ENCODE measurements around the gene TEX54.

The TEX54 gene

GRCh38 chr11:62804310-62805075 is 28.1 kb downstream of the TEX54 start:
- no peaks in the 10 kb centered on the region for H3K27me3 ChIP-seq (ENCODE audit: insufficient read depth, insufficient read length)
- no peak for DNase-seq (ENCODE audit: low read depth, low spot score)
- H3K4me1 ChIP-seq (ENCODE audit: insufficient read depth, insufficient read length), result peaks cover 7% of the 10 kb centered on the region
- TF ChIP-seq SUZ12 (IDR thresholded peaks at IDR 0.05; ENCODE audit: extremely low read depth, insufficient read depth, insufficient read length) (no peak), YY1 (IDR thresholded peaks at IDR 0.05; ENCODE audit: insufficient read depth, insufficient read length) (no peak), ZNF274 (IDR thresholded peaks at IDR 0.05; ENCODE audit: low read depth, low read length) (no peak)
- peak overlapping the region; percentile 98 for H3K4me3 ChIP-seq (ENCODE audit: insufficient read length, low read depth)
- H3K9me3 ChIP-seq (ENCODE audit: insufficient read depth, low read length), result no peaks in the 10 kb centered on the region
- peak overlapping the region; percentile 96 for H3K9ac ChIP-seq (ENCODE audit: insufficient read length, low read depth)
- peaks cover 55% of the 10 kb centered on the region for H3K36me3 ChIP-seq (ENCODE audit: insufficient read depth, insufficient read length, low read length)

DNA sequence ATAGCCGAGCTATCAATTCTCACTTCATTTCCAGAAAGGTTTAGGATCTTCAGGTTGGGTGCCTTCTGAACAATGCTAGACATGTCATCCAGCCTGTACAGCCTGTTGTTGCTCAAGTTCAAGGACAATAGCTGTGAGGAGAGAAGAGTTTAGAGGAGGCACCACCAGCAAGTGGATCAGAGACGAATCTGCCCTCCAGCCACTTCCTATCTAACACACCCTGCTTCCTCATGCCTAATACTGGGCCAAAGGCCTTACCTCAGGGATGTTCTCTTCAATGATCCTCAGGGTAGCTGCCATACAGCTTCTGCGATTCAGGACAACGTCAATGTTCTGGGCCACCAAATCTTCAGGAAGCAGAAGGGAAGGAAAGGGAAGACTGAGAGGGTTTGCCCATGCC is 31.6 kb downstream of the TEX54 start:
- peaks cover 79% of the 10 kb centered on the region for H3K36me3 ChIP-seq (ENCODE audit: insufficient read depth, insufficient read length, low read length)

DNA sequence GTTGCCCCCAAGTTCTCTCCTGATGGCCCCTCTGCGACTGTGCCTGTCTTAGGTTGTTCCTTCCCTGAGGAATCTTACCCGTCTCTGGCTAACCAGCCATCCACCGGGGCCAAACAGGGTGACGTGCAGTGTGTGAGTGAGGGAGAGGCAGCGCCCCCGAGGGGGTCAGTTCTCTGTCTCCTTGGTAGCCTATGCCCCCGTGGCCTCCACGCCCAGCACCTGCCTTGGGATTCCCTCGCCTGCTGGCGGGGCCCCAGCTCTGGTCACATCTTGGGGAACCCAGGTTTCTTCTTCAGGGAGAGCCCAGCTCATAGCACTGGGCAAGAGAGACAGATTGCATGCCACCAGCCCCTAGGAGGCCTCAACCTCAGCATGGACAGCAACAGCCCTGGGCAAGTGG is 33.2 kb downstream of the TEX54 start:
- no peak overlapping the region for H3K4me3 ChIP-seq (ENCODE audit: insufficient read length, low read depth)
- H3K9me3 ChIP-seq (ENCODE audit: insufficient read depth, low read length), result no peaks in the 10 kb centered on the region
- TF ChIP-seq ZNF274 (IDR thresholded peaks at IDR 0.05; ENCODE audit: low read depth, low read length) (no peak), SUZ12 (IDR thresholded peaks at IDR 0.05; ENCODE audit: extremely low read depth, insufficient read depth, insufficient read length) (no peak), YY1 (IDR thresholded peaks at IDR 0.05; ENCODE audit: insufficient read depth, insufficient read length) (no peak)
- no peak overlapping the region for H3K9ac ChIP-seq (ENCODE audit: insufficient read length, low read depth)
- DNase-seq (ENCODE audit: low read depth, low spot score), result no peak
- no peaks in the 10 kb centered on the region for H3K27me3 ChIP-seq (ENCODE audit: insufficient read depth, insufficient read length)
- H3K36me3 ChIP-seq (ENCODE audit: insufficient read depth, insufficient read length, low read length), result peaks cover 95% of the 10 kb centered on the region
- H3K4me1 ChIP-seq (ENCODE audit: insufficient read depth, insufficient read length), result no peaks in the 10 kb centered on the region

More for the DNA sequence above, 31.6 kb downstream of the TEX54 start:
- TF ChIP-seq SUZ12 (IDR thresholded peaks at IDR 0.05; ENCODE audit: extremely low read depth, insufficient read depth, insufficient read length) (no peak), YY1 (IDR thresholded peaks at IDR 0.05; ENCODE audit: insufficient read depth, insufficient read length) (no peak), ZNF274 (IDR thresholded peaks at IDR 0.05; ENCODE audit: low read depth, low read length) (no peak)
- no peak overlapping the region for H3K4me3 ChIP-seq (ENCODE audit: insufficient read length, low read depth)
- H3K9ac ChIP-seq (ENCODE audit: insufficient read length, low read depth), result no peak overlapping the region
- no peak for DNase-seq (ENCODE audit: low read depth, low spot score)
- peaks cover 1% of the 10 kb centered on the region for H3K4me1 ChIP-seq (ENCODE audit: insufficient read depth, insufficient read length)
- no peaks in the 10 kb centered on the region for H3K9me3 ChIP-seq (ENCODE audit: insufficient read depth, low read length)
- no peaks in the 10 kb centered on the region for H3K27me3 ChIP-seq (ENCODE audit: insufficient read depth, insufficient read length)

DNA sequence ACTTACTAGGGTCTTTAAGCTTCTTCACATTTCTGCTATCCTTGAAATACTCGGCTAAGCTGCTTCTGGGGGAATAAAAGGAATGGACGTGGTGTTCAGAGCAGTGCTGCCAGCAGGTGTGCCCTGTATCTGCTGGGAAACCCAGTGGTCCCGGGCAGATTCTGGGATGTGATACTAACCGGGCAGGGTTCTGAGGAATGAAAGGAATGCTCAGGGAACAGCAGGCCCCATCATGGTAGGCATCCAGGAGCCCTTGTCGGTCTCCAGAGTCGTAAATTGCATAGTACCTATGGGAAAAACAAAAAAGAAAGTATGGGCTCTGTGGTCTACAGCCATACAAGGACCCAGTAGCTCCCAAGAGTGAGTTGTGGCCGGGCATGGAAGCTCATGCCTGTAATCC is 36.4 kb downstream of the TEX54 start:
- Histone ChIP-seq H3K4me3 (ENCODE audit: insufficient read length, low read depth) (no peak overlapping the region), H3K9ac (ENCODE audit: insufficient read length, low read depth) (no peak overlapping the region), H3K9me3 (ENCODE audit: insufficient read depth, low read length) (no peaks in the 10 kb centered on the region), H3K4me1 (ENCODE audit: insufficient read depth, insufficient read length) (no peaks in the 10 kb centered on the region), H3K36me3 (ENCODE audit: insufficient read depth, insufficient read length, low read length) (peaks cover 93% of the 10 kb centered on the region), H3K27me3 (ENCODE audit: insufficient read depth, insufficient read length) (no peaks in the 10 kb centered on the region)
- DNase-seq (ENCODE audit: low read depth, low spot score), result no peak
- TF ChIP-seq SUZ12 (IDR thresholded peaks at IDR 0.05; ENCODE audit: extremely low read depth, insufficient read depth, insufficient read length) (no peak), YY1 (IDR thresholded peaks at IDR 0.05; ENCODE audit: insufficient read depth, insufficient read length) (no peak), ZNF274 (IDR thresholded peaks at IDR 0.05; ENCODE audit: low read depth, low read length) (no peak)

DNA sequence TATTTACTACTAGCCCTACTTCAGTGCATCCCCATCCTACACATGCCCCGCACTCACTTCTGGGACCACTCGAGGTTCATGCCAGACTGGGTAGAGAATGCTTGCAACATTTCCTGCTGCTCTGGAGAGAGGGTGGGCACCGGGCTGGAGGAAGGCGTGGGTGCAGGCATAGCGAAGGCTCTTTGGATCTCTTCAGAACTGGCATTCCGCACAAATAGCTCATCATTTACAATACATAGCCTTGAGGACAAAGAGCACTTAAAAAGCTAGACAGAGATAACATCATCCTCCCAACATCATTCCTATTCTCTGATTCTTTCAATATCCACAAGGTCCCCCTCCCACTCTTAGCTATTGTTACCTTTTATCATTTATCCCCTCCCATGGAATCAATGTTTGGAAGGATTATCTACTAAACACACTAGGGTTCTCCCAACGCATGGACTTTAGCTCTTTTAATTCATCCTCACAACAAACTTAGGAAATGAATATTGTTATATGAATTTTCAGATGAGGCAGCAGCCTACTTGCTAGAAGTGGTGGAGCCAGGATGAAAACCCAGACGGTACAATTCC is 38.4 kb downstream of the TEX54 start:
- Histone ChIP-seq H3K9ac (ENCODE audit: insufficient read length, low read depth) (no peak overlapping the region), H3K4me1 (ENCODE audit: insufficient read depth, insufficient read length) (peaks cover 3% of the 10 kb centered on the region), H3K36me3 (ENCODE audit: insufficient read depth, insufficient read length, low read length) (peaks cover 92% of the 10 kb centered on the region), H3K27me3 (ENCODE audit: insufficient read depth, insufficient read length) (no peaks in the 10 kb centered on the region), H3K9me3 (ENCODE audit: insufficient read depth, low read length) (no peaks in the 10 kb centered on the region), H3K4me3 (ENCODE audit: insufficient read length, low read depth) (no peak overlapping the region)
- no peak for TF ChIP-seq ZNF274 (IDR thresholded peaks at IDR 0.05; ENCODE audit: low read depth, low read length)
- no peak for TF ChIP-seq SUZ12 (IDR thresholded peaks at IDR 0.05; ENCODE audit: extremely low read depth, insufficient read depth, insufficient read length)
- no peak for TF ChIP-seq YY1 (IDR thresholded peaks at IDR 0.05; ENCODE audit: insufficient read depth, insufficient read length)
- no peak for DNase-seq (ENCODE audit: low read depth, low spot score)

DNA sequence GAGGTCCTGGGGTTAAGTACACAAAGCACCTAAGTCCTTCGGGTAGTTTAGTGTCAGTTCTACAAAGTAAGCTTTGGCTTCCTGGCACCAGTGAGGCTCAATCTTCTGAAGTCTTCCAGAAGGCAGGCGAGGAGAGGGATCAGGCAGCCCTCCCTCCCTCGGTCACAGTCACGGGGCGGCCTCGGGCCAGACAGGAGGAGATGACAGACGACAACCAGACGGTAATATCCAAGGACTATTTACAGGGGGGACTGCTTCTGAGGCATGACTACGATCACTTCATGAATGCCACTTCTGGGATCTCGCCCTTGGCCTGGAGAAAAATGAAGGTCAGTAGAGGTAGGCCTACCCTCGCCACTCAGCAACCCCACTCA is 40.5 kb downstream of the TEX54 start:
- Histone ChIP-seq H3K27me3 (ENCODE audit: insufficient read depth, insufficient read length) (no peaks in the 10 kb centered on the region), H3K9ac (ENCODE audit: insufficient read length, low read depth) (peak overlapping the region; percentile 66), H3K4me1 (ENCODE audit: insufficient read depth, insufficient read length) (peaks cover 3% of the 10 kb centered on the region), H3K4me3 (ENCODE audit: insufficient read length, low read depth) (peak overlapping the region; percentile 98), H3K36me3 (ENCODE audit: insufficient read depth, insufficient read length, low read length) (peaks cover 79% of the 10 kb centered on the region), H3K9me3 (ENCODE audit: insufficient read depth, low read length) (no peaks in the 10 kb centered on the region)
- DNase-seq (ENCODE audit: low read depth, low spot score), result no peak
- TF ChIP-seq ZNF274 (IDR thresholded peaks at IDR 0.05; ENCODE audit: low read depth, low read length) (no peak), SUZ12 (IDR thresholded peaks at IDR 0.05; ENCODE audit: extremely low read depth, insufficient read depth, insufficient read length) (no peak), YY1 (IDR thresholded peaks at IDR 0.05; ENCODE audit: insufficient read depth, insufficient read length) (no peak)

DNA sequence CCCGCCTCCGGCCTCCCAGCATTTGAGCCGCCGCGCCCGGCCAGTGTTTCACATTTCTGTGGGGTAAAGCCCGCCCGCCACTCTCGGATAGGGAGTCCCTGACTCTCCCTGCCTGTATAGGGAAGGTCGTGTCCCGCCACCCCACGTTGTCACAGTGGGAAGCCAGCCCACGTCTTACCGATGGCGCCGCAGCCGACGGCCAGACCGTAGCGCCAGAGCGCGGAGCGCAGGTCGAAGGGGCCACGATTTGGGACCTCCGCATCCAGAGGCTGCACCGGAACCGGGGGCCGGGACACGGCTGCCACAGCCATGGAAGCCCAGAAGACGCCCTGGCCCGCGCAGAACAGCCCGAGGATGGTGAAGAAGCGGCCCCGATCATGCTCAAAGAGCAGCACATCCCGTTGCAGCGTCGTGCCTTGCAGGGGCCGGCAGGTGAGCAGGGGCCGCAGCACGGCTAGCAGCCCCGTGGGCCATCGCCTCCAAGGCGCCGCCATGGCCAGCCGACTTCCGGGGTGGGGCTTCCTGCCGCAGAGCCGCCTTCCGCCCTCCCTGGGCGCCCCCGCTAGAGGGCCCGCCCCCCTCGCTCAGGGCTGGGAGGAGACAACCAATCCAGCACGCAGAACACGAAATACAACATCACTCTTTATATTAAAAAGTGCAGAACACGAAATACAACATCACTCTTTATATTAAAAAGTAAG is 41.0 kb downstream of the TEX54 start, which contains the start of gene TMEM223:
Gene TMEM223 (minus strand): TSS at position 506 of the 701 bp plus-strand sequence. CDS start 12 bp downstream, at position 494.
- TF ChIP-seq YY1 (IDR thresholded peaks at IDR 0.05; ENCODE audit: insufficient read depth, insufficient read length) (peak; percentile 66), ZNF274 (IDR thresholded peaks at IDR 0.05; ENCODE audit: low read depth, low read length) (no peak)
- Histone ChIP-seq H3K27me3 (ENCODE audit: insufficient read depth, insufficient read length) (no peaks in the 10 kb centered on the region), H3K4me3 (ENCODE audit: insufficient read length, low read depth) (peak within 1 kb of the TSS; percentile 98), H3K36me3 (ENCODE audit: insufficient read depth, insufficient read length, low read length) (peaks cover 74% of the 10 kb centered on the region), H3K9me3 (ENCODE audit: insufficient read depth, low read length) (no peaks in the 10 kb centered on the region), H3K9ac (ENCODE audit: insufficient read length, low read depth) (peak within 1 kb of the TSS; percentile 99), H3K4me1 (ENCODE audit: insufficient read depth, insufficient read length) (peaks cover 3% of the 10 kb centered on the region)
- peak; percentile 74 for DNase-seq (ENCODE audit: low read depth, low spot score)
